WERI-Rb-1 (cell line): ENCODE results near the gene SIK2.
"Not testable (repeated sequence)": the region's sequence is repeated elsewhere in the genome, so short reads cannot be mapped to it uniquely, and the experiment has no call there.

ENCODE experiments used
- DNase-seq: peaks from one replicate; pipeline ENCODE4 v3.0.0-alpha.2; 2020
- H3K27ac ChIP-seq: fragments of 250-450 bp; sonication (Bioruptor Pico); 2 replicates; pipeline ENCODE4 v1.5.1; 2020; ENCODE audit warnings: mild to moderate bottlenecking, moderate library complexity
- H3K27me3 ChIP-seq: fragments of 250-450 bp; sonication (Bioruptor Pico); 2 replicates; pipeline ENCODE4 v1.5.1; 2021; ENCODE audit warnings: mild to moderate bottlenecking, low read depth, moderate library complexity; ENCODE audit not compliant: insufficient read depth, severe bottlenecking
- H3K36me3 ChIP-seq: fragments of 250-450 bp; sonication (Bioruptor Pico); 2 replicates; pipeline ENCODE4 v1.5.1; 2020; ENCODE audit warnings: mild to moderate bottlenecking, moderate library complexity
- H3K4me3 ChIP-seq: 2 replicates; pipeline ENCODE4 v1.5.1; 2011; ENCODE audit warnings: low read depth, mild to moderate bottlenecking, control low read depth, low read length
- H3K9me3 ChIP-seq: fragments of 250-450 bp; sonication (Bioruptor Pico); 2 replicates; pipeline ENCODE4 v1.5.1; 2021; ENCODE audit warnings: mild to moderate bottlenecking, moderate library complexity; ENCODE audit not compliant: severe bottlenecking
- TF ChIP-seq, protein P1 (sequence below): IDR thresholded peaks from 2 replicates; pipeline ENCODE4 v1.5.1; 2011; ENCODE audit warnings: low read depth, mild to moderate bottlenecking, control low read depth, inconsistent platforms, low read length

The SIK2 gene

DNA sequence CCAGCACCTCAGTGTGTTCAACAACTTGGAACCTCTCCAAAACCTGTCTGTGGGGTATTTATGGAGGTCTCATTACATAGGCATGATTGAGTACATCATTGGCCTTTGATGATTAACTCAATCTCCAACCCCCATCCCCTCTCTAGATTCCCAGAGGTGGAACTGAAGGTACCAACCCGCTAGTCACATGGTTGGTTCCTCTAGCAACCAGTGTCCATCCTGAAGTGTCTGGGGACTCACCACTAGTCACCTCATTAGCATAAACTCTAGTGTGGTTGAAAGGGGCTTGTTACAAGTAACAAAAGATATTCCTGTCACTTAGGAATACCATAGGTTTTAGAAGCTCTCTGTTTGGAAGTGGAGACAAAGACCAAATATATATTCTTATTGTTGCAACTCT lies 40.3 kb downstream of the SIK2 start:
- Histone ChIP-seq H3K36me3 (peaks cover 4% of the 10 kb centered on the region; the same call in 1 of the 2 replicates), H3K9me3 (no peaks in the 10 kb centered on the region), H3K27me3 (no peaks in the 10 kb centered on the region), H3K27ac (no peak overlapping the region), H3K4me3 (no peak overlapping the region)
- DNase-seq, result no peak
- TF ChIP-seq, protein P1, sequence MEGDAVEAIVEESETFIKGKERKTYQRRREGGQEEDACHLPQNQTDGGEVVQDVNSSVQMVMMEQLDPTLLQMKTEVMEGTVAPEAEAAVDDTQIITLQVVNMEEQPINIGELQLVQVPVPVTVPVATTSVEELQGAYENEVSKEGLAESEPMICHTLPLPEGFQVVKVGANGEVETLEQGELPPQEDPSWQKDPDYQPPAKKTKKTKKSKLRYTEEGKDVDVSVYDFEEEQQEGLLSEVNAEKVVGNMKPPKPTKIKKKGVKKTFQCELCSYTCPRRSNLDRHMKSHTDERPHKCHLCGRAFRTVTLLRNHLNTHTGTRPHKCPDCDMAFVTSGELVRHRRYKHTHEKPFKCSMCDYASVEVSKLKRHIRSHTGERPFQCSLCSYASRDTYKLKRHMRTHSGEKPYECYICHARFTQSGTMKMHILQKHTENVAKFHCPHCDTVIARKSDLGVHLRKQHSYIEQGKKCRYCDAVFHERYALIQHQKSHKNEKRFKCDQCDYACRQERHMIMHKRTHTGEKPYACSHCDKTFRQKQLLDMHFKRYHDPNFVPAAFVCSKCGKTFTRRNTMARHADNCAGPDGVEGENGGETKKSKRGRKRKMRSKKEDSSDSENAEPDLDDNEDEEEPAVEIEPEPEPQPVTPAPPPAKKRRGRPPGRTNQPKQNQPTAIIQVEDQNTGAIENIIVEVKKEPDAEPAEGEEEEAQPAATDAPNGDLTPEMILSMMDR, result no peak

DNA sequence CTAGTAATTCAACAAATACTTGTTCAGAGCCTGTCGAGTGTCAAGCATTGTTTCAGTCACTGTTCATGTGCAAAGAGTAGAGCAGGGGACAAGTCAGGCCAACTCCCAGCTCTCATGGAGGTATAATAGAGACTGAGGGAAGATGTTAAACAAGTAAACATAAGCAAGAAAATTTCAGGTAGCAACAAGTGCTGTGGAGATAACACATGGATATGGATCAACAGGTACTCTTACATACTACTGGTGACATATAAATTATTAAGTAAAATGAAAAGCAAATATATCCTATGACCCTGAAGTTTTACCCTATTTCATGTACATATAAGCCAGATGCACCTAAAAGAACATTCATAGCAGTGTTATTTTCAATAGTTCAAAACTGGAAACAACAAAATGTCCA lies 42.7 kb downstream of the SIK2 start:
- no peak overlapping the region for H3K27ac ChIP-seq
- H3K27me3 ChIP-seq, result no peaks in the 10 kb centered on the region
- TF ChIP-seq, protein P1, result no peak
- DNase-seq, result no peak
- no peaks in the 10 kb centered on the region for H3K9me3 ChIP-seq
- H3K4me3 ChIP-seq, result no peak overlapping the region
- peaks cover 4% of the 10 kb centered on the region; the same call in 1 of the 2 replicates for H3K36me3 ChIP-seq

DNA sequence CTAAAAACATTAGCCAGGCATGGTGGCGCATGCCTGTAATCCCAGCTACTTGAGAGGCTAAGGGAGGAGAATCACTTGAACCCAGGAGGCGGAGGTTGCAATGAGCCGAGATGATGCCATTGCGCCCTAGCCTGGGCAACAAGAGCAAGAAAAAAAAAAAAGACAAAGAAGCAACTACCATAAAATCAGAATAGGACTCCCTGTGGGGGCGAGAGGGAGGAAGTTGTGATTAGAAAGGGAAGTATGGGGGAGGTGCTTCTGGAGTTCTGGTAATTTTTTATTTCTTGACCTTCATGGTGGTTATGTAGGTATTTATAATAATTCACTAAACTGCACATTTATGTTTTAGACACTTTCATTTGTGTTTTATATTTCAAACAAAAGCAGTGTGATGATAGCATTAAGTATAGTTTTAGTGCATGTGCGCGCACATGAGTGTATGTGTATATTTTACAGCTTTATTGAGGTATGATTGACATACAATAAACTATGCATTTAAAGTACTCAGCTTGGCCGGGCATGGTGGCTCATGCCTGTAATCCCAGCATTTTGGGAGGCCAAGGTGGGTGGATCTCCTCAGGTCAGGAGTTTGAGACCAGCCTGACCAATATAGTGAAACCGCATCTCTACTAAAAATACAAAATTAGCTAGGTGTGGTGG lies 43.5 kb downstream of the SIK2 start:
- H3K27me3 ChIP-seq, result no peaks in the 10 kb centered on the region
- TF ChIP-seq, protein P1, result no peak
- no peak overlapping the region for H3K27ac ChIP-seq
- H3K36me3 ChIP-seq, result peaks cover 4% of the 10 kb centered on the region; the same call in 1 of the 2 replicates
- DNase-seq, result no peak
- no peaks in the 10 kb centered on the region for H3K9me3 ChIP-seq
- no peak overlapping the region for H3K4me3 ChIP-seq

DNA sequence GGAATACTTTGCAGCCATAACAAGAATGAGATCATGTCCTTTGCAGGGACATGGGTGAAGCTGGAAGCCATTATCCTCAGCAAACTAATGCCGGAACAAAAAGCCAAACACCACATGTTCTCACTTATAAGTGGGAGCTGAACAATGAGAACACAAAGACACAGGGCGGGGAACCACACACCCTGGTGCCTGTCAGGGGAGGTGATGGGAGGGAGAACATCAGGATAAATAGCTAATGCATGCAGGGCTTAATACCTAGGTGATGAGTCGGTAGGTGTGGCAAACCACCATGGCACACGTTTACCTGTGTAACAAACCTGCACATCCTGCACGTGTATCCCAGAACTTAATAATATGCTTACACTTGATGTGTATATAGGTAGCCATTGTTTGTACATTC lies 49.1 kb downstream of the SIK2 start:
- H3K9me3 ChIP-seq, H3K27me3 ChIP-seq, H3K36me3 ChIP-seq, H3K4me3 ChIP-seq, H3K27ac ChIP-seq, DNase-seq: not testable (repeated sequence)

DNA sequence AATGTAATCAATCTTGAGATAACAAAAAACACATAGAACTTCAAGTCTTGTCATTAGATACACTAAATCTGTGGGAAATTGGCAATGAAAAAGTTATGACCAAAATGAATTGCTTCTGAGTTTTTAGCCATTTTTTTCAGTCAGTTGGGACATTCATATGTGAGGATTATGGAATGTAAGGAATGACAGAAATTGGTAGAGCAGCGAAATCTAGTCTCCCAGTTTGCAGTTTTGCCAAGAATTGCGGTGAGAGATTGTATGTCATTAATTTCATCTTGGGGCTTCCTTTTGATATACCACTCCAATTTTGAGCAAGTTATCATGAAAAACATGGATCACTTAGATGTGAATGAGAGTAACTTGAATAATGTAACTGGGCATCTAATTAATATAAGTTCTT lies 49.9 kb downstream of the SIK2 start:
- H3K27ac ChIP-seq, result no peak overlapping the region
- DNase-seq, result no peak

DNA sequence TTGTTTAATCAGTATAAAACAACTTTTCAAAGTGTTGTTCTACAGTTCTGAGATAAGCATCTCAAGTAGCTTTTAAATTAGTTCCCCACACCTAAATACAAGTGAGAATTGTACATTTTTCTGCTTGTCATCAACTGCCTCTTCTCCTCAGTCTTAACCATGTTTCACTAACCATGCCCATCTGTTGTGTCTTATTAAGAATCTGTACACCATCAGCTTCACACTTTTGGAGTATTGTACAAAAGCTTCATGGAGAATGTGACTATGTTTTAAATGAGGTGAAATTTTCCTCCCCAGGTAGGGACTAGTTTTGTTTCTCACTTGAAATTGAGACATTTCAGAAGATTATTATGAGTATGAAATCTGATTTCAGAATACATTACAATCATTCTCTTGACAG lies 52.4 kb downstream of the SIK2 start:
- no peaks in the 10 kb centered on the region for H3K27me3 ChIP-seq
- H3K9me3 ChIP-seq, result no peaks in the 10 kb centered on the region
- no peak overlapping the region for H3K4me3 ChIP-seq
- TF ChIP-seq, protein P1, result no peak
- no peak for DNase-seq
- H3K27ac ChIP-seq, result no peak overlapping the region
- no peaks in the 10 kb centered on the region; the same call in 1 of the 2 replicates for H3K36me3 ChIP-seq

More for the DNA sequence above, 49.9 kb downstream of the SIK2 start:
- Histone ChIP-seq H3K36me3 (no peaks in the 10 kb centered on the region; the same call in 1 of the 2 replicates), H3K27me3 (no peaks in the 10 kb centered on the region), H3K4me3 (no peak overlapping the region), H3K9me3 (no peaks in the 10 kb centered on the region)
- TF ChIP-seq, protein P1, result no peak
